ENCODE measurements around the gene GLYATL1B.
"Not testable (repeated sequence)": the region's sequence is repeated elsewhere in the genome, so short reads cannot be mapped to it uniquely, and the experiment has no call there.

DNA sequence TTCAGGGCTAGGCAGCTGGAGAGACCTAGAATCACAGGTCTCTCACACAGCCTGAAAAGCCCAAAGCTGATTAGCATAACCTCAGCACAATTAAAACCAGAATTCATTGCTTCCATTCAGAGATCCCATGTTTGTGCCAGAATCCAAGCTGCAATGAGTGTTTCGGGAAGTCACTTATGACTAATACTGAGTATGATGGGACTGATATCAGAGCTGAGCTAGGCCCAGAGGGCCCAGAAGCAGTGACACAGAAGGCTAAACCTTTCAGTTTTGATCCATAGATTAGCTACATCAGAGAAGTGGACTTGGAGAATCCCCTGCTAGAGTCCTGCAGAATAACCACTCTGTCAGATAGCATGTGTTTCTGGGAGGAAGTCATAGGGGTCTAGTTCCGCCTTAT lies 5.7 kb upstream of the GLYATL1B start:
- TF ChIP-seq, protein P1, sequence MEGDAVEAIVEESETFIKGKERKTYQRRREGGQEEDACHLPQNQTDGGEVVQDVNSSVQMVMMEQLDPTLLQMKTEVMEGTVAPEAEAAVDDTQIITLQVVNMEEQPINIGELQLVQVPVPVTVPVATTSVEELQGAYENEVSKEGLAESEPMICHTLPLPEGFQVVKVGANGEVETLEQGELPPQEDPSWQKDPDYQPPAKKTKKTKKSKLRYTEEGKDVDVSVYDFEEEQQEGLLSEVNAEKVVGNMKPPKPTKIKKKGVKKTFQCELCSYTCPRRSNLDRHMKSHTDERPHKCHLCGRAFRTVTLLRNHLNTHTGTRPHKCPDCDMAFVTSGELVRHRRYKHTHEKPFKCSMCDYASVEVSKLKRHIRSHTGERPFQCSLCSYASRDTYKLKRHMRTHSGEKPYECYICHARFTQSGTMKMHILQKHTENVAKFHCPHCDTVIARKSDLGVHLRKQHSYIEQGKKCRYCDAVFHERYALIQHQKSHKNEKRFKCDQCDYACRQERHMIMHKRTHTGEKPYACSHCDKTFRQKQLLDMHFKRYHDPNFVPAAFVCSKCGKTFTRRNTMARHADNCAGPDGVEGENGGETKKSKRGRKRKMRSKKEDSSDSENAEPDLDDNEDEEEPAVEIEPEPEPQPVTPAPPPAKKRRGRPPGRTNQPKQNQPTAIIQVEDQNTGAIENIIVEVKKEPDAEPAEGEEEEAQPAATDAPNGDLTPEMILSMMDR (IDR thresholded peaks at IDR 0.05; ENCODE audit: poor library complexity, severe bottlenecking): not testable (repeated sequence)
- TF ChIP-seq, protein P2, sequence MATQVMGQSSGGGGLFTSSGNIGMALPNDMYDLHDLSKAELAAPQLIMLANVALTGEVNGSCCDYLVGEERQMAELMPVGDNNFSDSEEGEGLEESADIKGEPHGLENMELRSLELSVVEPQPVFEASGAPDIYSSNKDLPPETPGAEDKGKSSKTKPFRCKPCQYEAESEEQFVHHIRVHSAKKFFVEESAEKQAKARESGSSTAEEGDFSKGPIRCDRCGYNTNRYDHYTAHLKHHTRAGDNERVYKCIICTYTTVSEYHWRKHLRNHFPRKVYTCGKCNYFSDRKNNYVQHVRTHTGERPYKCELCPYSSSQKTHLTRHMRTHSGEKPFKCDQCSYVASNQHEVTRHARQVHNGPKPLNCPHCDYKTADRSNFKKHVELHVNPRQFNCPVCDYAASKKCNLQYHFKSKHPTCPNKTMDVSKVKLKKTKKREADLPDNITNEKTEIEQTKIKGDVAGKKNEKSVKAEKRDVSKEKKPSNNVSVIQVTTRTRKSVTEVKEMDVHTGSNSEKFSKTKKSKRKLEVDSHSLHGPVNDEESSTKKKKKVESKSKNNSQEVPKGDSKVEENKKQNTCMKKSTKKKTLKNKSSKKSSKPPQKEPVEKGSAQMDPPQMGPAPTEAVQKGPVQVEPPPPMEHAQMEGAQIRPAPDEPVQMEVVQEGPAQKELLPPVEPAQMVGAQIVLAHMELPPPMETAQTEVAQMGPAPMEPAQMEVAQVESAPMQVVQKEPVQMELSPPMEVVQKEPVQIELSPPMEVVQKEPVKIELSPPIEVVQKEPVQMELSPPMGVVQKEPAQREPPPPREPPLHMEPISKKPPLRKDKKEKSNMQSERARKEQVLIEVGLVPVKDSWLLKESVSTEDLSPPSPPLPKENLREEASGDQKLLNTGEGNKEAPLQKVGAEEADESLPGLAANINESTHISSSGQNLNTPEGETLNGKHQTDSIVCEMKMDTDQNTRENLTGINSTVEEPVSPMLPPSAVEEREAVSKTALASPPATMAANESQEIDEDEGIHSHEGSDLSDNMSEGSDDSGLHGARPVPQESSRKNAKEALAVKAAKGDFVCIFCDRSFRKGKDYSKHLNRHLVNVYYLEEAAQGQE (IDR thresholded peaks at IDR 0.05; ENCODE audit: borderline replicate concordance): not testable (repeated sequence)
- not testable (repeated sequence) for TF ChIP-seq POLR2AphosphoS5 (IDR thresholded peaks at IDR 0.05); EZH2 (IDR thresholded peaks at IDR 0.05; ENCODE audit: borderline replicate concordance, insufficient read depth, low read length, poor library complexity, severe bottlenecking); SMC3 (conservative IDR thresholded peaks at IDR 0.05; ENCODE audit: poor library complexity); TAF1 (IDR thresholded peaks at IDR 0.05; ENCODE audit: low read depth); EP300 (conservative IDR thresholded peaks at IDR 0.05; ENCODE audit: poor library complexity, severe bottlenecking); RAD21 (conservative IDR thresholded peaks at IDR 0.05)
